Activated T-helper 17 cell treated with anti-CD3 and anti-CD28 coated beads, Interleukin-2, amount 50 U/mL, for 72 hours (primary cell): Measurements from ENCODE around the gene ARHGDIB. TPM values are rescaled to one million over a fixed set of nuclear protein-coding genes. Genes with fewer than 3 reads are reported as not detected.
A peak's percentile ranks its signal among the peaks of the same experiment; 100 is the strongest.

Experiments
- ATAC-seq: fragments of 150-1000 bp; cut with Tn5 transposase; replicated peaks from 2 replicates; pipeline ENCODE4 v1.10.0; 2021; ENCODE audit warnings: mild to moderate bottlenecking, moderate library complexity
- H3K27ac Mint-ChIP-seq: one replicate; pipeline ENCODE4 v1.8.0; 2022; ENCODE audit warnings: mixed read lengths
- H3K27me3 Mint-ChIP-seq: one replicate; pipeline ENCODE4 v1.8.0; 2022; ENCODE audit warnings: mixed read lengths
- H3K36me3 Mint-ChIP-seq: one replicate; pipeline ENCODE4 v1.8.0; 2022; ENCODE audit warnings: low read depth, mild to moderate bottlenecking, mixed read lengths
- H3K4me1 Mint-ChIP-seq: one replicate; pipeline ENCODE4 v1.8.0; 2022; ENCODE audit warnings: mixed read lengths
- H3K4me3 Mint-ChIP-seq: one replicate; pipeline ENCODE4 v1.8.0; 2022; ENCODE audit warnings: mild to moderate bottlenecking, mixed read lengths
- H3K9me3 Mint-ChIP-seq: one replicate; pipeline ENCODE4 v1.8.0; 2022; ENCODE audit warnings: mixed read lengths
- total RNA-seq, 2 donors: library from RNA; stranded (reverse); gene quantifications; one replicate each; pipeline ENCODE4 v1.2.3, GENCODE V29; 2022

Gene ARHGDIB
- total RNA-seq, 2 donors from 2014 or later: 691 to 930 TPM

- Mint-ChIP-seq H3K4me1 (peaks cover 34% of the 10 kb centered on the region), H3K9me3 (no peaks in the 10 kb centered on the region), H3K4me3 (peak overlapping the region; percentile 81), H3K27me3 (no peaks in the 10 kb centered on the region), H3K27ac (peak overlapping the region; percentile 93), H3K36me3 (peaks cover 93% of the 10 kb centered on the region)
- ATAC-seq: no peak
Observed at GRCh38 chr12:14956024-14956891, 5.1 kb downstream of the ARHGDIB start.

GRCh38 chr12:14954269-14954668, 7.1 kb downstream of the ARHGDIB start:
- H3K36me3 Mint-ChIP-seq: peaks cover 93% of the 10 kb centered on the region
- no peaks in the 10 kb centered on the region for H3K27me3 Mint-ChIP-seq
- H3K4me1 Mint-ChIP-seq: peaks cover 51% of the 10 kb centered on the region
- peak overlapping the region; percentile 81 for H3K4me3 Mint-ChIP-seq
- no peaks in the 10 kb centered on the region for H3K9me3 Mint-ChIP-seq
- H3K27ac Mint-ChIP-seq: peak overlapping the region; percentile 95
- no peak for ATAC-seq

GRCh38 chr12:14953752-14954151, 7.6 kb downstream of the ARHGDIB start:
- H3K9me3 Mint-ChIP-seq: no peaks in the 10 kb centered on the region
- peaks cover 56% of the 10 kb centered on the region for H3K4me1 Mint-ChIP-seq
- no peak for ATAC-seq
- H3K27ac Mint-ChIP-seq: peak overlapping the region; percentile 95
- peak overlapping the region; percentile 81 for H3K4me3 Mint-ChIP-seq
- no peaks in the 10 kb centered on the region for H3K27me3 Mint-ChIP-seq
- H3K36me3 Mint-ChIP-seq: peaks cover 93% of the 10 kb centered on the region

DNA sequence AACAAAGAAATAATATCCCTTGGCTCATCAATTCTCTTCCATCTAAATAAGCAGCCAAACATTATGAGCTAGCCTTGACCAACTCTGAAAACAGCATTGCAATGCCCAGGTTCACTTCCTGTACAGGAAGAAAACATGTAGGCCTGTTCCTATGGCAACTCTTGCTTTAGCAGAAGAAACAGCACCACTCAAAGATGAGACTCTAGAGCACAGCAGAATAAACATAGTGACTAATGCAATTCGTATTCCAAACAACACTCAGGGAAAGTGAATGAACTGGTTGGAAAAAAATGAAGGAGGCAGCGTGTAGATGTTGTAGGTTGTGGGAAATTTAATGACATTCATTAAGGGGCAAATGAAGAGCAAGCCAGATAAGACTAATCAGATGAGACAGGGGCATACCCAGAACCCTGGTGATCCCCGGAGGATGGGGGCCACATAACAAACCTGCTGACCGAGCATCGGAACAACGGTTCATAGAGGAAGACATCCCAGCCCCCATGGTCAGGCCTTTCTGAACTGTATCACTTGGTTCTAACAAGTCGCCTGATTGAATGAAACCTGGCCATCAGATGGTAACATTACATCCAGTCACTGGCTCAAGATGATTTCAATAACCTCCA, 9.0 kb downstream of the ARHGDIB start:
- Mint-ChIP-seq H3K27me3 (no peaks in the 10 kb centered on the region), H3K27ac (peak overlapping the region; percentile 95), H3K4me1 (peaks cover 56% of the 10 kb centered on the region), H3K4me3 (peak overlapping the region; percentile 81), H3K9me3 (no peaks in the 10 kb centered on the region), H3K36me3 (peaks cover 93% of the 10 kb centered on the region)
- peak; percentile 67 for ATAC-seq

- H3K36me3 Mint-ChIP-seq: peaks cover 93% of the 10 kb centered on the region
Observed at GRCh38 chr12:14951851-14952250, 9.6 kb downstream of the ARHGDIB start.

GRCh38 chr12:14950982-14951746, 10.2 kb downstream of the ARHGDIB start:
- Mint-ChIP-seq H3K4me1 (peaks cover 65% of the 10 kb centered on the region), H3K27me3 (no peaks in the 10 kb centered on the region), H3K9me3 (no peaks in the 10 kb centered on the region), H3K36me3 (peaks cover 93% of the 10 kb centered on the region), H3K4me3 (peak overlapping the region; percentile 81), H3K27ac (peak overlapping the region; percentile 95)
- ATAC-seq: peak; percentile 23

More at GRCh38 chr12:14951851-14952250, 9.6 kb downstream of the ARHGDIB start:
- ATAC-seq: no peak
- Mint-ChIP-seq H3K27me3 (no peaks in the 10 kb centered on the region), H3K27ac (peak overlapping the region; percentile 95), H3K4me3 (peak overlapping the region; percentile 81), H3K9me3 (no peaks in the 10 kb centered on the region), H3K4me1 (peaks cover 59% of the 10 kb centered on the region)

- Mint-ChIP-seq H3K4me3 (peak overlapping the region; percentile 81), H3K27ac (peak overlapping the region; percentile 95), H3K36me3 (peaks cover 93% of the 10 kb centered on the region), H3K9me3 (no peaks in the 10 kb centered on the region), H3K4me1 (peaks cover 65% of the 10 kb centered on the region), H3K27me3 (no peaks in the 10 kb centered on the region)
- ATAC-seq: peak; percentile 65
Observed at GRCh38 chr12:14950421-14950820, 11.0 kb downstream of the ARHGDIB start.

GRCh38 chr12:14949631-14950030, 11.8 kb downstream of the ARHGDIB start:
- no peak for ATAC-seq
- H3K36me3 Mint-ChIP-seq: peaks cover 98% of the 10 kb centered on the region
- H3K4me1 Mint-ChIP-seq: peaks cover 68% of the 10 kb centered on the region
- H3K9me3 Mint-ChIP-seq: no peaks in the 10 kb centered on the region
- no peaks in the 10 kb centered on the region for H3K27me3 Mint-ChIP-seq
- peak overlapping the region; percentile 95 for H3K27ac Mint-ChIP-seq
- peak overlapping the region; percentile 81 for H3K4me3 Mint-ChIP-seq

DNA sequence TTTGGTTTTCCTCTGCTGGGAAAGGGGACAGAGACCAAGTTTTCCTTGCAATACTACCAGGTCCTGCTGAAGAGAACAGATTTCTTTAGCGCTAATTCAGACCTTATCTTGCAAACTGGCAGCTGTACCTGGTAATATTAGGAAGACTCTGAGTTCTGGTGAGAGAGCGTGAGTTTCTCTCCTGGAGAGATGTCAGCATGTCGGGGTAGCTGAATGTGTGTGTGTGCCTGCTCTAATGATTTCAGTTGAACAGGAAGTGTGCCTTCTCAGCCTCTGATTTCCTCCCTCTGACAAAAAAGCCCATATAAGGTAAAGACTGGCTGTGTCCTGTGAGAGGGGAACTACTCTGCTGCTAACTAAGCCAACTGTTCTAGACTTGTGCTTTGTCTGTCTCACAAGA, 12.7 kb downstream of the ARHGDIB start:
- H3K36me3 Mint-ChIP-seq: peaks cover 98% of the 10 kb centered on the region
- H3K4me3 Mint-ChIP-seq: peak overlapping the region; percentile 81
- no peaks in the 10 kb centered on the region for H3K9me3 Mint-ChIP-seq
- peaks cover 61% of the 10 kb centered on the region for H3K4me1 Mint-ChIP-seq
- peak; percentile 69 for ATAC-seq
- H3K27ac Mint-ChIP-seq: peak overlapping the region; percentile 95
- H3K27me3 Mint-ChIP-seq: no peaks in the 10 kb centered on the region

DNA sequence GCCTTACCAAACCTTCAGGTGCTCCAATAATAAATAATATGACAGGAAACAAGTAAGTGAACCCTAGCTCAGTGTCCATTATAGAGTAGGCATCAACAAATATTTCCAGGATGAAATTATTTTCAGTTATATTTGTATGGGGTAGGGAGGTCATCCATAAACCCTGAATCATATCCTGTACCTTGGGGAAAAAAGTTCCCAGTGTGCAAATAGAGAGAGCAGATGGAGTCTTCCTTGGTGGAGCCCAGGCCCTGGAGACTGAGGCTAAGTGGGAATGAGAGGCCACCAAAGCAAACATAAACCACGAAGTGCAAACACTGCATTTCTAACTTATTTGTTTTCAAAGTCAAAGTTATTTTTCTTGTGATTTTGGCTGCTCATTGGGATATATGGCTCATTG, 14.5 kb downstream of the ARHGDIB start:
- H3K27me3 Mint-ChIP-seq: no peaks in the 10 kb centered on the region
- peaks cover 99% of the 10 kb centered on the region for H3K36me3 Mint-ChIP-seq
- H3K4me3 Mint-ChIP-seq: peak overlapping the region; percentile 81
- no peak for ATAC-seq
- H3K9me3 Mint-ChIP-seq: no peaks in the 10 kb centered on the region
- peak overlapping the region; percentile 95 for H3K27ac Mint-ChIP-seq
- H3K4me1 Mint-ChIP-seq: peaks cover 51% of the 10 kb centered on the region

DNA sequence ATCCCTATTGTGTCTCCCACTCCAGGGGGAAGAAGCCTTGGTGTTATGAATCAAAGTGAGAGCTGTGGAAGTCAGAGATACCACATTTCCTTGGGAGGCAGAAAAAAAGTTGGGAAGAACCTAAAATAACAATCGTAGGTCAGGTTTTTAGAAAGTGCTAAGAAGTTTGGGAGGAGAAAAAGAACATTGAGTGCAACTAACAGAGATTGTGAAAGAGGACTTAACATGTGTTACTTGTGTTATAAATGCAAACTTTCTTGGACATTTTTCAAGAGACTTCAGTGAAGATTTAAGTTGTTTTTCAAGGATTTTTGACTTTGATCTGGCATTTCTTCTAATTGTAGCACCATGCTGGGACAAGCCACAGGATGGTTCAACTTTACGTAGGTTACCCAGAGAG, 15.2 kb downstream of the ARHGDIB start:
- H3K4me3 Mint-ChIP-seq: peak overlapping the region; percentile 81
- H3K27ac Mint-ChIP-seq: peak overlapping the region; percentile 95
- H3K4me1 Mint-ChIP-seq: peaks cover 44% of the 10 kb centered on the region
- no peak for ATAC-seq
- H3K36me3 Mint-ChIP-seq: peaks cover 98% of the 10 kb centered on the region
- H3K9me3 Mint-ChIP-seq: no peaks in the 10 kb centered on the region
- no peaks in the 10 kb centered on the region for H3K27me3 Mint-ChIP-seq

DNA sequence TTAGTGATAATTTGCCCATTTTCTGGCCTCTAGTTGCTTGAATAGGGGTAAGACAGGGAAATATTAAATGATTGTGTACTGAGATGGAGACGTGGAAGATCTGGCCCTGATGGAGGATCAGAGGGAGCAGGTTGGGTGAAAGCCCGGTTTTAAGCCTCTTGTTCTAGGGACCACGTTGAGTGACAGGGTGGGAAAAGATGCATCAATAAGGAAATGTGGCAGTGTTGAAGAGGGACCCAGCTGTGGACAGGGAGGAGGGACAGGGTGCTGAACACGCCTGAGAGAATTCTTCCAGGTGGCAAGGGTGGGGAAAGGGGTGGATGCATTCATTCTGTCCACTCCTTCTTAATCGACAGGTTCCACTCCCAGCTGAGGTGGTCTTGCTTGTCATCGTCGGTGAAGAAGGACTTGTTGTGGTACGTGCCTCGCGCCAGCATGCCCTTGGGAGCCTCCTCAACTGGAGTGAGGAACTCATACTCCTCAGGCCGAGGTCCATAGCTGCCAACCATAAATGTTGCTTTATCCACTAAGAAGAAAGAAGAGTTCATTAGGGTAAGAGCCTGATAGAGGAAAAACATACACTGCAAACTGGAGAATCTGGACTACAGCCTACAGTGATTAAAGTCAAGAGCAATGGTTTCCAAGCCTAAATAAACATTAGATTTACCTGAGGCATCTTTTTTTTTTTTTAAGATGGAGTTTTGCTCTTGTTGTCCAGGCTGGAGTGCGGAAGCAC, 19.0 kb downstream of the ARHGDIB start:
- H3K36me3 Mint-ChIP-seq: peaks cover 94% of the 10 kb centered on the region
- no peak for ATAC-seq
- peaks cover 29% of the 10 kb centered on the region for H3K4me1 Mint-ChIP-seq
- no peaks in the 10 kb centered on the region for H3K27me3 Mint-ChIP-seq
- no peak overlapping the region for H3K4me3 Mint-ChIP-seq
- peak overlapping the region; percentile 3 for H3K27ac Mint-ChIP-seq
- no peaks in the 10 kb centered on the region for H3K9me3 Mint-ChIP-seq

GRCh38 chr12:14941369-14941768, 20.0 kb downstream of the ARHGDIB start:
- ATAC-seq: no peak
- Mint-ChIP-seq H3K27ac (no peak overlapping the region), H3K27me3 (no peaks in the 10 kb centered on the region), H3K4me1 (peaks cover 26% of the 10 kb centered on the region), H3K9me3 (no peaks in the 10 kb centered on the region), H3K36me3 (peaks cover 93% of the 10 kb centered on the region), H3K4me3 (no peak overlapping the region)

- ATAC-seq: no peak
- Mint-ChIP-seq H3K9me3 (no peaks in the 10 kb centered on the region), H3K27me3 (no peaks in the 10 kb centered on the region), H3K4me1 (peaks cover 21% of the 10 kb centered on the region), H3K4me3 (no peak within 1 kb of the TSS), H3K27ac (peak within 1 kb of the TSS; percentile 53), H3K36me3 (peaks cover 87% of the 10 kb centered on the region)
Observed at GRCh38 chr12:14938301-14938700, 23.1 kb downstream of the ARHGDIB start, which contains the start of gene ERP27. Gene ERP27, minus strand, starts transcription at chr12:14938537. Its CDS starts 29 bp downstream, at chr12:14938508.
